ENCODE results near the gene OPRD1. TPM values are rescaled to one million over a fixed set of nuclear protein-coding genes. Genes with fewer than 3 reads are reported as not detected.

OPRD1 gene
- total RNA-seq, 2 donors from 2014 or later: not detected

Other genes with a start within 250 kb of the OPRD1 start
- gene RAB42, start 219.9 kb upstream of the OPRD1 start, total RNA-seq: not detected
- gene TAF12, start 169.1 kb upstream of the OPRD1 start, total RNA-seq: 10 to 100 TPM; 22.0 to 32.0 TPM
- gene RNU11, start 163.6 kb upstream of the OPRD1 start, total RNA-seq: not detected
- gene GMEB1, start 143.4 kb upstream of the OPRD1 start, total RNA-seq: 10 to 100 TPM; 29.5 to 38.9 TPM
- 10 to 100 TPM; 78.7 to 84.7 TPM for gene YTHDF2, start 75.2 kb upstream of the OPRD1 start, total RNA-seq
- 10 to 100 TPM; 50.7 to 60.5 TPM for gene EPB41, start 102.4 kb downstream of the OPRD1 start, total RNA-seq